ENCODE results near the gene TOP3B.

DNA sequence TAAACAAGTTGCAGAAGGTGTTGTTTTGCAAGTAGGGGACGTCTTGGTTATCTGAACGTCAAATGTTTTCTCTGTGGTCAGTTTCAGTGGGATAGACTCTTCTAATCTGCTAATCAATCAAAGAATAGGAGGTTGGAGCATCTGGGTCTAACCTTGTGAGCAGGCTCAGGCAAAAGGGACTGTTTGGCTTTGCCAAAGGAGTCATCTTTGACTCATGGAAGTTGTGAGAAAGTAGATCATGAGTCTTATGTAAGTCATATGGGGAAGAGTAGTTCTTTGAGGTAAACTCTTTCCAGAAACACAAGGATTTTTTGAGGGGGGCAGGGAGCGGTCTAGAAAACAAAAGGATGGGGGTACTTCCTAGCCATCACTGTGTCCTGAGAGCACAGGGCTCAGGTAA lies 27.1 kb upstream of the TOP3B start:
- TF ChIP-seq CTCF (conservative IDR thresholded peaks at IDR 0.05 in 1 of 2, IDR thresholded peaks at IDR 0.05 in 1 of 2; ENCODE audit: low read depth in 1 of 2, low read length in 2 of 2) = no peak
- TF ChIP-seq EZH2 (IDR thresholded peaks at IDR 0.05; ENCODE audit: low read length, missing control alignments) = no peak

All from fibroblast of lung (primary cell).